ENCODE data around the gene CD83. TPM values are rescaled to one million over a fixed set of nuclear protein-coding genes. Genes with fewer than 3 reads are reported as not detected.
A peak's percentile ranks its signal among the peaks of the same experiment; 100 is the strongest.

The CD83 gene
- total and polyA plus RNA-seq, 2 donors (not counting 1 experiment from before 2014, with no cell fraction given): 320 to 332 TPM

DNA sequence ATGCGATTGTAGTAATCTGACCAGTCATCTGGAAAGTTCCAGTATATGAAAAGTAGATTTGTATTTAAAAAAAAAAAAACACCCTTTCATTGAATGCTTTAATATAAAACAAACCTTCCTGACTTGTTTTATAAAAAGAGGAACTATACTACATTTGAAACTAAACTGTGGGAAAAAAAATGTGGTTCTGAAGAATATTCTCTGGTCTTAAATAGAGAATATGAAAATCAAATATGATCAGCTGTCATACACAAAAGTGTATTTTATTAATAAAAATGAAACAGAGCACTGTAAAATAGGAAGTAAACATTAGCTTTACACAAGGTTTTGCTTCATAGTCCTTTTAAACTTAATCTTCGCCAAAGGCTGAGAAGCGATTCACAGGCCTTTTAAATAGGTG is 25.3 kb upstream of the CD83 start:
- WGBS (ENCODE audit: insufficient coverage): no CpG with 5 or more reads among the region's 3 CpGs
- CTCF ChIA-PET: interaction anchor here (0.7 to 8.0 kb wide), 3 partner anchors 14 to 18 kb away, joined by 3 to 87 read pairs (median 4); no protein-coding TSS in a partner anchor

More for the DNA sequence above, 25.3 kb upstream of the CD83 start:
- Histone ChIP-seq H3K4me3 (ENCODE audit: control extremely low read depth in 1 of 5, extremely low read depth in 1 of 5, insufficient read depth in 1 of 5, low read depth in 2 of 5, low read length in 4 of 5) (peak overlapping the region in 1 of 5 experiments; percentile 18), H3K27ac (ENCODE audit: low read length in 2 of 2) (peak overlapping the region; percentile 98 to 100), H3K36me3 (replicated peaks in 1 of 2; ENCODE audit: control extremely low read depth in 1 of 2, control insufficient read depth in 1 of 2, extremely low read depth in 1 of 2, insufficient read depth in 2 of 2, low read length in 1 of 2) (no peaks in the 10 kb centered on the region), H3K4me1 (ENCODE audit: control insufficient read depth in 2 of 2, insufficient read depth in 2 of 2, low read length in 2 of 2) (peaks cover 88% of the 10 kb centered on the region in 2 donors), H3K9me3 (ENCODE audit: control extremely low read depth in 1 of 3, control insufficient read depth in 2 of 3, insufficient read depth in 1 of 3, low read length in 2 of 3) (peaks cover 0 to 4% (median 0%) of the 10 kb centered on the region in 3 donors), H2AFZ (ENCODE audit: insufficient read depth, low read depth, low read length, poor library complexity, severe bottlenecking) (no peak overlapping the region), H3K79me2 (ENCODE audit: control insufficient read depth, insufficient read depth, low read length) (peaks cover 22% of the 10 kb centered on the region), H3K9ac (ENCODE audit: low read length) (peak overlapping the region; percentile 46), H4K20me1 (ENCODE audit: control insufficient read depth, insufficient read depth, low read length, poor library complexity, severe bottlenecking) (no peaks in the 10 kb centered on the region), H3K4me2 (replicated peaks; ENCODE audit: low read depth, low read length, poor library complexity, severe bottlenecking) (peak overlapping the region; percentile 75), H3K27me3 (replicated peaks in 1 of 4; ENCODE audit: control extremely low read depth in 1 of 4, control insufficient read depth in 3 of 4, insufficient read depth in 4 of 4, low read length in 3 of 4) (no peaks in the 10 kb centered on the region)
- H3K4me3 Mint-ChIP-seq: peak overlapping the region; percentile 81
- ATAC-seq (ENCODE audit: low read depth) (no peak), DNase-seq (peak; percentile 67)
- intact Hi-C loops (cut with micrococcal nuclease): no loop called here
- no peaks in the 10 kb centered on the region for H3K9me3 Mint-ChIP-seq (ENCODE audit: insufficient read depth)
- POLR2A ChIA-PET: interaction anchor here (5.6 kb wide), 1 partner anchor 28 kb away, joined by 105 read pairs; the partner anchor contains the start of gene CD83
- TF ChIP-seq EZH2 (IDR thresholded peaks at IDR 0.05; ENCODE audit: borderline replicate concordance, insufficient read depth, low read depth, low read length, poor library complexity, severe bottlenecking): no peak
- TF ChIP-seq, protein P1, sequence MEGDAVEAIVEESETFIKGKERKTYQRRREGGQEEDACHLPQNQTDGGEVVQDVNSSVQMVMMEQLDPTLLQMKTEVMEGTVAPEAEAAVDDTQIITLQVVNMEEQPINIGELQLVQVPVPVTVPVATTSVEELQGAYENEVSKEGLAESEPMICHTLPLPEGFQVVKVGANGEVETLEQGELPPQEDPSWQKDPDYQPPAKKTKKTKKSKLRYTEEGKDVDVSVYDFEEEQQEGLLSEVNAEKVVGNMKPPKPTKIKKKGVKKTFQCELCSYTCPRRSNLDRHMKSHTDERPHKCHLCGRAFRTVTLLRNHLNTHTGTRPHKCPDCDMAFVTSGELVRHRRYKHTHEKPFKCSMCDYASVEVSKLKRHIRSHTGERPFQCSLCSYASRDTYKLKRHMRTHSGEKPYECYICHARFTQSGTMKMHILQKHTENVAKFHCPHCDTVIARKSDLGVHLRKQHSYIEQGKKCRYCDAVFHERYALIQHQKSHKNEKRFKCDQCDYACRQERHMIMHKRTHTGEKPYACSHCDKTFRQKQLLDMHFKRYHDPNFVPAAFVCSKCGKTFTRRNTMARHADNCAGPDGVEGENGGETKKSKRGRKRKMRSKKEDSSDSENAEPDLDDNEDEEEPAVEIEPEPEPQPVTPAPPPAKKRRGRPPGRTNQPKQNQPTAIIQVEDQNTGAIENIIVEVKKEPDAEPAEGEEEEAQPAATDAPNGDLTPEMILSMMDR (IDR thresholded peaks at IDR 0.05): no peak
- peaks cover 92% of the 10 kb centered on the region for H3K4me1 Mint-ChIP-seq
- no peaks in the 10 kb centered on the region for H3K27me3 Mint-ChIP-seq
- H3K27ac Mint-ChIP-seq: peak overlapping the region; percentile 99

Data from B cell (primary cell).